ENCODE data around the gene GRIK4. TPM values are rescaled to one million over a fixed set of nuclear protein-coding genes. Genes with fewer than 3 reads are reported as not detected.
A peak's percentile ranks its signal among the peaks of the same experiment; 100 is the strongest.

The GRIK4 gene
- total RNA-seq, 1 donor from 2014 or later, result 0.10 TPM

DNA sequence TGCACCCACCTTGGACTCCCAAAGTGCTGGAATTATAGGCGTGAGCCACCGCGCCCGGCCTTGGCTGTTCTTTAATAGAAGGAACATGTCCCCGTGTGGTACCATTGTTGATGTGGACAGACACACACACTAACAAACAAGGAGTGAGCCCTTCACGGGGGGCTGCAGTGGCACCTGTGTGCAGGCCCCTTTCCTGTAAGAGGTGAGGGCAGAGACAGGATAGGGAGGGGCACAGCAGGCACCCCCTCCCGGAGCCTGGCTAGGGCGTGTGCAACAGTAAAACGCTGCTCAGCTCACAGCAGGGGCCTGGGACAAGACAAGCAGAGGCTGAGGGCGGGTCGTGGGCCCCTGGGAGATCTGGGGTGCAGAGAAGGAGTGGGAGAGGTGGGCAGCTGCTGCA lies 37.8 kb downstream of the GRIK4 start:
- no peak for DNase-seq

DNA sequence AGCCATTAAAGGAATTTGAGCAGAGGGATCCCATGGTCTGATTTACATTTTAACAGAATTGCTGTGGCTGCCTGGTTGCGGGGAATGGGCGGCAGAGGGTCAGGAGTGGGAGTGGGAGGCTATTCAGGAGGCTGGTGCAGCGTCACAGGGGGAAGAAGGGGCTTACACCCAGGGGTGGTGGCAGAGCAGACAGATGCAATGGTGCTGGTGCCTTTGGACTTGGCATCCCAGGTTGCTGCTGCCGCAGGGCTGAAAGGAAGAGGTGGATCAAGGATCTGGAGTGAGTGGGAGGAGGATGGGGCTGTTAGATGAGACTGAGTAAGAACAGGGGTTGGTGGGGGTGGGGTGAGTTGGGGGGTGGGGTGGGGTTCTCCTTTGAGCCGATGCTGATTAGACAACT lies 38.5 kb downstream of the GRIK4 start:
- DNase-seq, result no peak

DNA sequence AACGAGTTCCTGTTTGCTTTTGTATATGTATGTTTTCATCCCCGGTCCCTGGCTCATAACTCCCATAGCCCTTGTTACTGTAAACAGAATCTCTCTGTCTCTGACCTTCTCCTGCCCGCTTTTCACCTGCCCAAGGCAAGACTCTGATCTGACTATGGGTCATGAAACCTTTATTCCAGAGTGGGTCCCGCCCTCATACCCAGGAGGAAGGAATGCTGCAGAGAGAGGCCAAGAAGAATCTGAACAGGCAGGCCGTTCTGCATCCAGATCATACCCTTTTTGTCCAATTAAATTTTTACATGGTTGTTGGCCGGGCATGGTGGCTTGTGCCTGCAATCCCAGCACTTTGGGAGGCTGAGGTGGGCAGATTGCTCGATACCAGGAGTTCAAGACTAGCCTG lies 39.6 kb downstream of the GRIK4 start:
- DNase-seq, result no peak

DNA sequence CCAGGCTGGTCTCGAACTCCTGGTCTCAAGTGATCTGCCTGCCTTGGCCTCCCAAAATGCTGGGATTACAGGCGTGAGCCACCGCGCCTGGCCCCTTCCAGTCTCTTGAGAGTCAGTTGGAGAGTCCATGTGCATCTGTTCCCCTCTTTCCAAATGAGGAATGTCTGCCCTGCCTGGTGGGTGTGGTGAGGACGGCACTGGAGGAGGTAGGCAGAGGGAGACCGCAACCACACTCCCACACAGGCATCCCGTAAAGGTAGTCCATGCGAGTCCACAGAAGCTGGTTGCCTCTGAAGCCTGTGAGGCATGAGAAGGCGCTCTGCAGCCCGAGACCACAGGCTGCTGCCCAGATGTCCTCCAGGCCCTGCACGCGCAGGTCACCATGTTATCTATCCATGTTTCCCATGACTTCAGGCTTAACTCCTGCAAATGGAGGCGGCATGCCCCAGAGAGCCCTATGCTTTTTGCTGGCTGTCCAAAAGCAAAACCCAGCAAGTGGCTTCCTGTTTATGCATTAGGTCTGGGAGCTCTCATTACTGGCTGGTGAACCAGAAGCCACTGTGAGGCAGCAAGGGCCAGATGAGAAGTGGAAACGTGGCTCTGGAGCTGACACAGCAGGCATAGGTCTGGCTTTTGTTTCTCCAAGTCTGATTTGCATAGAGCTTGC lies 43.4 kb downstream of the GRIK4 start:
- no peak for DNase-seq

DNA sequence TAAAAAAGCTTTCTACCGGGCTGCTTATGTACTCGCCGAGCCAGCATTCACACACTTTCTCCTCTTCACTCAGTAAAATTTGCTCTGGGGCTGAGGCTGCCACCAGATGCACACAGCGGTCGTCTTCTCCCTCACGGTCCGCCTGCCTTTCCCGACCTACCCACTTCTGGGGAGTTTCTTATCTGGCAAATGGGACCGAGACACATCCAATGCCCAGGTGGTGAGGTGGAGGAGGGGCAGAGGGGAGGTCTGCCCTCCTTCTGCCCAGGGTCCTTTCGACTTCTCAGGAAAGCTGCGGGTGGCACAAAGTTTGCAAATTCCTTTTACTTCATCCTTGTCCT lies 43.9 kb downstream of the GRIK4 start:
- DNase-seq, result no peak

DNA sequence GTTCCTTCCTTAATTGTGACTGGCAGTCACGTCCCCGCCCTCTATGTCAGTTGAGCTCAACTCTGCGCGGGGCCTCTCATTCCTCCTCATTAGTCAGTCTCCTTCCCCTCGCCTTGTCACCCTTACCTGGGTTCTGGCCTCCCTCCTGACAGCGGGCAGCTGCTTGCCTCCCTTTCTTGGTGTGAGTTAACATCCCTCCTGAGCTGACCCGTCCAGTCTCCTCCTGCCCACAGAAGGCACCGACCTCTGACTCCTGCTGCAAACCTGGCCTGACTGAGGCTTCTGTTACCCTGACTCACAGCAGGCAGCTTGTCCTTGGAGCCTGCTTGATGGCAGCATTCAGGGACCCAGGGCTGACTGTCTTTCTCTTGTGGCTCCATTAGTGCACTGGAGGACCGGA lies 45.2 kb downstream of the GRIK4 start:
- no peak for DNase-seq

DNA sequence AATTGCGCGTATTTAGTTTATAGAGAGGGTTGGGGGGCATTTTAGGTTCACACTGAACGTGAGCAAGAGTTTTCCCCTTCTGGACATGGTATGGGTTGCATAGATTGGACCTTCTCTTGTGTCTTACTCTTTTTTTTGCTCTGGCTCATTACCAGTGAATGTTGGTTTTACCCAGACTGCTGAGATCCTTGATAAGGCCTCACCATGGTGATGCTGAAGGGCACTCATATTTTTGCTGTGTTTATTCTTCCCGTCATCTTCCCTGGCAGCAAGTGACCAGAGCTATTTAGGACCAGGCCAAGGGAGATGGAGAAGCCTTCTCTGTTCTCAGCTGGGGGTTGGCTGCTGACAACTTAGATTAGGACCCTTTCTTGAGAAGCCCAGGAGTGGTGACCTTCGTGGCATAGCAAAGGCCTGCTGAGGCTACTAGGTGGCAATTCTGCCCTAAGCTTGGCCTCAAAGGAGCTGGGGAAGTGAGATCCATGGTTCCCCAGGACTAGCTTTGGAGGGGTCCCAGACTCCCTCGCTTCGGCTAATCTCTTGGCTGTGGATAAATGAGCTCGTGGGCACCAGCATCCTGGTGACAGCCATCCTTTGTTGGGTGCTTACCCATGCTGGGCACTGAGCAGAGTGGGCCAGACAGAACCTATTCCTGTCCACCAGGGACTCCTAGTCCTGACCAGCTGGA lies 47.3 kb downstream of the GRIK4 start:
- no peak for DNase-seq

DNA sequence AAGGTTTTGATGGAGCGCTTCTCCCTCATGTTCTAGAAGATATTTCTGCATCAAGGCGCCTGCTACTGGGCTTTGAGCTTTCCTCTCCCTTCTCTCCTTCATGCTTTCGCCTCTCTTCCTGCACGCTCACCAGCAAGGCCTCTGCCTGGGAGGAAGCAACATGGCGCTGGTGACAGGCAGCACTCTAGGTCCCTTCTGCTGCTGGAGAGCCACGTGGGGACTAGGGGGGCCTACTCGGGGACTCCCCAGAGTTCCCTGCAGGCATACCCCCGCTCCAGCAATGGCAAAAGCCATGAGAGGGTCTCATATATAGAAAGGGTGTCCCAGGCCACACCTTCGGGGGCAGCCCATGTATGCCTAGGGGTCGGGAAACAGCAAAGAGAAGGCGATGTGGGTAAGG lies 49.7 kb downstream of the GRIK4 start:
- DNase-seq, result no peak

DNA sequence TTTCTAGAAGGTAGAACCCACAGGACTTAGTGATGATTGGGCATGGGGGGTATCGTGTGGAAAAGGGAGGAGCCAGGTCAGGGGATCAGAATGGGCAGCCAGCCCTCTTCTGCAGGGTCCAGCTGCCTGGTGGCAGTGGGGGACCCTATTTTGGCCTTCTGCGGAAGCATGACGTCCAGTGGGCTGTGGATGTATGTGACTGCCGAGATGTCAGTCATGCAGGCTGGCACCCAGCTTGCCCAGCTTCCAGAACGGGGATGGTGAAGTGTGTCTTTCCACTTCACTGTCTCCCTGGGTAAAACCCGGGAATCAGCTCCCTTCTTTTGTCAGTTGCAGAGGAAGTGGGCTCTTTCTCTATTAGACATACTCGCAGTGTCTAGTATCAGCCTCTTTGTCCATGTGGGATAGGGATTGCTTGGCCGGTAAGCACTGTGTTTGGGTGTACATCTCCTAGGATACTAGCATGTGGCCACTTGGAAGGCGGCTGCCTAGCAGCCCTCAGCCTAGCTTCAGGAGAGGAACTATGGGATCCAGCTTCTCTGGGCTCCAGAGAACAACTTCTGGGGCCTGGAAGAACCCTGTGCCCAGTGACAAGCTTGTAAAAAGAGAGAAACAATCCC lies 51.4 kb downstream of the GRIK4 start:
- DNase-seq, result peak; percentile 62

DNA sequence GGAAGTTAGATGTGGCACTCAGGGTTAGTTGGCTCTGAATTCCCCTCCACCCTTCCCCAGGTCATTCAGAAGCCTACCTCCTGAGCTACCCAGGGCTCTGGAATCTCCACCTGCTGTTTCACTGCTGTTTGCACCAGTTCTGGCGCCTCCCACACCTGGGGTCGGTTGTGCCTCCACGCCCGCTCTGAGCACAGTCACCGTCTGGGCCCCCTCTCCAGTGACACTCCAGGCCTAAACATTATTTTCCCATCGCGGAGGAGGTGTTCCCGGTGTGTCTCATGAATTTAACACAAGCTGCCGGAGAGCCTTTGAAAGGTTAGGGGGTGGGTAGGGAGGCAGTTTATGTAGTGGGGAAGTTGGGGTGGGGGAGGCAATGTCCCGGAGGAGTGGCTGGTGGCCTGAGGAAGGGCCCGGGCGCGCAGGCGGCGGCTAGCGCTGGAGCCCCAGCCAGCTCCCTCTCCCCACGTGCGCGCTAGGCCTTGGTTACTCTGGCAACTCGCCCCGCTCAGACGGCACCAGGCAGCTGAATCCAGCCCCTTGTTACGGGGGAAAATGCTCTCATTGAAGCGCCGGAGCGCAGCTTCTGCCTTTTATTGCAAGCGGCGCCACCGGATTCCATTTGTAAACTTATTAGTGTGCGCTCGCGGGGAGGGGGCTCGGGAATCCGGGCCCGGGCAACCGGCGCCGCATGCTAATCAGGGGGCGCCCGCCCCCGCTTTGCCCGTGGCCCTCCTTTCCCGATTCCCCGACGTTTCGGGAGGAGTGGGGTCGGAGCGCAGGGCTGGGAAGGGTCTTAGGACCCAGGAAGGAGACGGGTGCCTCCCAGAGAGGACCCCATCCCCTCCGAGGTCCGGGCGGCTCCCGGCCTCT lies 52.4 kb downstream of the GRIK4 start:
- DNase-seq, result peak; percentile 84

DNA sequence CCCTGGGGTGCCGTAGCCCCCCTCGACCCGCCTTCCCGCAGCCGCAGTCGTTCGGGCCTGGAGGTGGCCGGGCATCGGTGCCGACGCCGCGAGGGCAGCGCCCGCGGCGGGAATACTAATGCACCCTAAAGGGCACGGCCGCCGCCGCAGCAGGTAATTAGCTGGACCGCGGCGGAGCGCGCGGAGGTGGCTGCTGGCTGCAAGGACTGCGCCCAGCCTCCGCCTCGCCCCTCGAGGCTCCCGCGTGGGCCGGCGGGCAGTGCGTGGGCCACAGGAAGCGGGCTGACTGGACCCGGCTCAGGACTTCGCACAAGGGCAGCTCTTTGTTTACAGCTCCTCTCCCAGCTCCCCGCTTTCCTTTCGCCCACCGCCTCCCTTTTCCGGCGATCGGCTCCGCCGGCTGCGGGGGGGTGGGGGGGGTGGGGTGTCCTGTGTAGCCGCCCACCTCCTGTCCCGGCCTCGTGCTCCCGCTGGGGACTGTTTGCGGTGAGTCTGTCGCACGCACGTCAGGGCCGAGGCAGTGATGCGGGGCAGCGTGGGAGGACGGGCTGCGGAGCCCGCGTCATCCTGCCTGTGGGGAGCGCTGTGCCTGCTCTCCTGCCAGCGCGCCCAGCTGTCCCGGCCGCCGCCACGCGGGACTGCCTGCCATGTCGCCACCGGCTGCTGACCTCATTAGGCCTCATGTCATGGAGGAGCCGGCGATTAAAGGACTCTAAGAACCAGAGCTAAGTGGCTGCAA lies 53.2 kb downstream of the GRIK4 start:
- peak; percentile 68 for DNase-seq

DNA sequence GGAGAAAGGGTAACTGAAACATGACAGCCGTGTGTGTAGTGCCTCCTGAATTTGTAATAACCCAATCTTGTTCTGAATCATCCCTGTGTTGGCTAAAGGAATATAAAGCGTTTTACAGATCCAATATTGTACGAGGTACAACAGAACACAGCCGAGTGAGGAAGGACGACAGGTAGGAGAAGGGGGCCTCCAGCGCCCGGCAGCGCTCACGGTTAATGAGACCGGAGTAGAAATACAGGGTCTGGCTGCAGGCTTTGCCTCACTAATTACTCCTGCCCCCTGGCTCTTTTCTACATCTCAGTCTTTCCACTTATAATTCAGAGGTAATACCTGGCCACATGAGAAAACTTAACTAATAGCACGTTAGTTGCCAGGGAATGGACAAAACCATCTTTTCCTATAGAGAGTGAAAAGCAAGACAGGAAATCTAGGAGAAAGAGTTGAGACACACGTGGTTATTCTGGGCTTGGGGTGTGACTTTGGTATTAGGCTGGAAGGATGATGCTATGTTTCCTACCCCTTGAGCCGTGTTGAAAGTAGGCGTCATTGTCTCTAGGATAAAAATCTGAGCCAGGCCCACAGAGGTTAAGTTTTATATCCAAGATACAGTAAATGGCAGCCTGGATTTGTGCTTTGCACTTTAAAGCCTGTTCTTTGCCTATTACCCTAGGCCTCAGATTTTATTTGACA lies 54.1 kb downstream of the GRIK4 start:
- no peak for DNase-seq

DNA sequence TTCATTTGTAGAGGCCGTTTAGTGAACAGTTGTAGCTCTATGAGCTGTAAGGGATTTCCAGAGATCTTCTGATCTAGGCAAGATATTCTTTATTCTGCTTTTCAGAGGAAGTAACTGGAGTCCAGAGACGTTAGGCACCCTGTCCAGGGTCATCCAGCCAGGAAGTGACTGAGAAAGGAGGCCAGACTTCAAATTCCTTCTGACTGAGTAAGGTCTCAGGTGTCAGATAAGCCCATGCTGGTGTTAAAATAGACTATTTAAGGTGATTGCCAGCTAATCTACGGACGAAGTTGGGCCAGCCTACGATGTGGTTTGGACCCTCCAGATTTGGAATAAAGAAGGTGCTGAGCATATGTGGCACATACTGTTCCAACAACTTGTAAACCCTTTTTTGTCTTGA lies 54.6 kb downstream of the GRIK4 start:
- no peak for DNase-seq

DNA sequence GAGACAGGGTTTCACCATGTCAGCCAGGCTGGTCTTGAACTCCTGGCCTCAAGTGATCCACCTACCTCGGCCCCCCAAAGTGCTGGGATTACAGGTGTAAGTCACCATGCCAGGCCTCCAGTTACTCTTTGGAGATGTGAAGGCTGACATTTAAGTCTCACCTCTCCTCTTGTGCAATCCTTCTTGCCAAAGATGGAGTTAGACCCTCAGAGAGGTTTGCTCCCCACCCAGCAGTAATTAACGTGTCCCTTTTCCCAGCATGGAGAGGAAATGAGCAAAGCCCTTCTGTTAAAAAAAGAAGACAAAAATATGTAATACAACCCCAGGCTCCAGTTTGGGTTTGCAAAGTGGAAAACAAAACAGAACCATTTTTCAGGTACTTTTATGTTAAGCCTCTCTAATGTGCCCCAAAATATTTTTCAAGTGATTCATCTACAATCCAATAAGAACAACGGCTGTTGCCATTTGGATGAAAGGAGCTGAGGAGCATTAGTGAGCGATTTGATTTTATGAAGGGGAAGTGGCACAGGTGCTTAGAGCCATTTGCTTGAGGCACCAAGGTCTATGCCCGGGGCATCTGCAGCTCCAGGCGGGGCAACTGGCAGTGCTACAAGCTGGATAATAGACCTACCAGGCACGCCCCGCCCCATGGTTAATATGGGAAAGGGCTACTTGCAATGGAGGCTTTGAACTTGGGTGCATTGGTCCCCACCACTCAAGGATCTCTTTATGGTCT lies 57.2 kb downstream of the GRIK4 start:
- DNase-seq, result no peak

DNA sequence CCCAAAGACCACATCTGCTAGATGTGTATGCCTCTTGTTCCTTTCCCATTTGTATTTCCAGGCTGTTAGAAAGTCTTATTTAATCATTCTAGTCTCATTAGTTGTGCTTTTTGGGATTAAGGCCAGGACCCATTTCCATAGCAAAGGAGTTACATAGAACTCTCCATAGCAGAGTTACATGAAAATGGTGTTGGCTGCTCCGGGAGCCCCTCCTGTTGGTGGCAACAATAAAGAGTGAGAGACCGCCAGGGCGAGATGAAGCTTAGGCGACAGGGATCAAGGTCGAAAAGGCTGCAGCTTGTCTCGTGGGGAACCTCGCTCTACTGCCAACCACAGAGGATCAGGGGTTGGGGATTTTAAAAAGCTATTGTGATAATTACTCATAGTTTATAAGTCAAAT lies 58.3 kb downstream of the GRIK4 start:
- no peak for DNase-seq

DNA sequence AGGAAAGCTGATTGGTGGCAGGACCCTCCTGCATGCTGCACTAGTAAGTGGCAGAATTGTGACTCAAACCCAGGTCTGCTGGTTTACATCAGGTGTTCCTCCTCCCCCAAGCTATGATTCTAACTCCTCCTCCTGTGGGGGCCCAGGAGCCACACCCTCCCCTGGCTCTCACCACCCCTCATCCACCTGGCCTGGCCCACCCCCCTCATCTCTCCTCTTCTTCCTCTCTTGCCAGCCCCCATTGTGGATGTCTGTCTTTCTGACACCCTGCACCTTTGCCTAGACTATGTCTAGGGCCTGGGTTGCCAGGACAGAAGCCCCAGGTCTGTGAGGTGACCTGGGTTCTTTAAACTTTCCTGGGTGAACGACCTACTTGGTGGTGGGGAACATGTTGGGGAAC lies 59.9 kb downstream of the GRIK4 start:
- DNase-seq, result no peak

DNA sequence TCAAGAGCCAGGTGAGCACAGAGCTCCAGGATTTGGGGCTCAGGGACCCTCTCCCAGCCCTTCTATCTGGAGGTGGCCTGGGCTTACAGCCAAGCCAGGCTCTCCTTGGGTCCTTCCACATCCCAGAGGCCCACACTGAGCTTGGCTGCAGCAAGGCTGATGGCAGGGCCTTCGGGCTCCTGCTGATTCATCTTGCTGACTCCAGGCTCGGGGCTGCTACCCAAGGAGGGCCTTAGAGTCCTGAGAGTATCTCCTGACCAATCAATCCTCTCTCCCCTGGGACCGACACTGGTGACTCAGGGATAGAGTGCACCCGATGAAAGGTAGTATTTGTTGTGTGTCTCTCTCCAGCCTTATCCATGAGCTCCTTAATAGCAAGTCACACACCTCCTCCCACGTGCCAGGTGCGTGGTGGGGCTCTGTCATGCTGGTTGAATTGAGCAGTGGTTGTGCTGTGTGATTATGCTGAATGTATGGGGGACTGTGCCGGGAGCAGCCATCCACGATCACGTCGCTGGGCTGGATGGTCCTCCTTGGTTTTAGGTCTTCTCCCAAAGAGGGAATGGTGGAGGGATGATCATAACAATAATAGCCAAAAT lies 62.3 kb downstream of the GRIK4 start:
- DNase-seq, result no peak

DNA sequence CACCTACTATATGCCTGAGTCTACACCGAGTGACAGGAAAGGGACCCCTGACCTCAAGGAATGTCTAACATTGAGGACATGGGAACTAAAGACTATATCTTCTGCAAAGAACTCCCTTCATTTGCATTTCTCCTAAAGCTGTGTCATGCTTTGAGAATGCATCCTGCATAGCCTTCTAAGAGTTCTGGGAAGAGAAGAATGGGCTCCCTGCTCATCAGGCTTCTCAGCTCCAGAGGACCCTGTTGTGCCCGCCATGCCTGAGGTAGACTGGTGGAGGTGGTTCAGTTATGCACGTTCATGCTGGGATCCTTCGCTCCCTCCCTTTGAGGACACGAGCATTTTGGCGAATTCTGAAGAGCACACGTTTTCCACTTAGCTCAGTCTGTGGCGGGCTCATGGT lies 63.3 kb downstream of the GRIK4 start:
- DNase-seq, result no peak

DNA sequence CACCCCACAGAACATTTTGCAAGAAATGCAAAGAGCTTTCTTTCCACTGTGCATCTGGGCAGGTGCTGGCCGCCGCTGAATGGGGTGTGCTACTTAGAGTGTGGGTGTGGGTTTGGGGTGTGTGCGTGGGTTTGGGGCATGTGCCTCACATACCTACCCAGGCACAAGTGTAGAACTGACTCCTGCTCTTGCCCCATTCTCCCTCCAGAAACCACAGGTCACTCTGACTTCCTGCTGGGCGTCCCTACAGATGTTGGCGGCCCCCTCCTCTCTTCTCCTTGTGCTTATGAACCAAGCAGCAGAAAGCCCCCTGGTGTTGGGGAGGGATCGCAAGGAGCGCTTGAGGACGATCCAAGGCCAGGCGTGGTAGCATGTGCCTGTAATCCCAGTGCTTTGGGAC lies 63.9 kb downstream of the GRIK4 start:
- DNase-seq, result no peak

DNA sequence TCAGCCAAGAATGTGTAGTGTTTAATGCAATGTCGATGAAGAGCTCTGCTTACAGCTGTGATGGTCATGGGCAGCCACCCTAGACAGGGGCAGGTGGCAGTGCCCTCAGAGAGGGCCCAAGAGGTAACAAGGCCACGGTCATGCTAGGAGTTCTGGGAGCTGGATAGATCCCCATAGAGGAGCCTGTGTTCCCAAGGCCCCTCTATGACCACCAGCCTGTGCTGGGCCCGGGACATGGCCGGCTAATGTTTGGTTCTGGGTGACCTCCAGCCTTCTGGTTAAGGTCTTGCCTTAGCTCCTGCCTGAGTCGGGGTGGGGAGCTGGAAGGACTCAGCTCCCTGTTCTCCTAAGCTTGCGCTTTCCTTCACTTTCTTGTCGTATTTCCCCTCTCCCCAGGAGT lies 65.1 kb downstream of the GRIK4 start:
- no peak for DNase-seq

DNA sequence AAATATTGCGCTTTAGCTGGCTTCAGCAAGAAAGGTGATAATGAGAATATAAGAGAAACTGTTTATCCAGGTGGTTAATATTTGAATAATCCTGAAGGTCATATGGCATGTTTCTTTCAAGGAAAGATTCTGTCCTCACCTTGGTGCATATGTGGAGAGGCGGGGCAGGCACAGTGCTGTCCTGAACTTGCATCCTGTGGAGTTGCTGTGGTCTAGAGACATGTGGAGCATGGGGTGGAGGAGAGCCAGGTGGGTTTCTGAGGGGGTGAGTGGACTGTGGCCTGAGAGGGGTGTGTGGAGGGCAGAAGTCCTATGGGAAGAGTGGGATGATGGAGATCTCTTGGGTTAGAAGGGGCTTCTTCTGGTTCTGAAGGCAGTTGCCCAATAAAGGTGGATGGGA lies 65.5 kb downstream of the GRIK4 start:
- DNase-seq, result no peak

Data from tongue (tissue), 2 donors.